OCI-LY7 (cell line): ENCODE measurements around the gene RUSC1. TPM values are rescaled to one million over a fixed set of nuclear protein-coding genes. Genes with fewer than 3 reads are reported as not detected.

ENCODE experiments used
- BruUV-seq: library from RNA; stranded (reverse); fragments of 400-500 nt; replicated peaks from 2 replicates; lab custom pipeline; 2021; lab: Mats Ljungman, UMichigan
- CTCF ChIA-PET: fragments of 300-600 bp; sonication (Branson Sonifier 250); formaldehyde crosslinking; loops from one replicate; lab custom pipeline; 2022; ENCODE audit warnings: antibody characterized with exemption; ENCODE audit not compliant: unreplicated experiment; lab: Charles Lee
- POLR2A ChIA-PET: fragments of 300-600 bp; sonication (Branson Sonifier 250); formaldehyde crosslinking; loops from one replicate; lab custom pipeline; 2022; ENCODE audit warnings: antibody characterized with exemption; lab: Charles Lee
- DNase-seq: peaks from one replicate; pipeline ENCODE4 v3.0.0-alpha.2; 2015; ENCODE audit warnings: low spot score
- H2AFZ ChIP-seq: fragments of 200-600 bp; sonication (generic), shearing (Covaris generic); 2 replicates; pipeline ENCODE4 v1.6.1; 2014; ENCODE audit warnings: mild to moderate bottlenecking, antibody characterized with exemption, low read length, moderate library complexity
- H3K27ac ChIP-seq: fragments of 200-600 bp; sonication (generic); 2 replicates; pipeline ENCODE4 v1.5.1; 2014; ENCODE audit warnings: mixed run types, low read depth, mild to moderate bottlenecking, moderate library complexity, low read length, inconsistent platforms; ENCODE audit not compliant: poor library complexity, severe bottlenecking
- H3K36me3 ChIP-seq: fragments of 200-600 bp; sonication (generic); 2 replicates; pipeline ENCODE4 v1.6.1; 2014; ENCODE audit warnings: mild to moderate bottlenecking, antibody characterized with exemption, low read length, moderate library complexity, mixed read lengths; ENCODE audit not compliant: insufficient read depth
- H3K4me1 ChIP-seq: fragments of 200-600 bp; sonication (generic); 2 replicates; pipeline ENCODE4 v1.5.1; 2014; ENCODE audit warnings: mild to moderate bottlenecking, low read length; ENCODE audit not compliant: insufficient read depth, poor library complexity, severe bottlenecking
- H3K4me2 ChIP-seq: fragments of 200-600 bp; sonication (generic); 2 replicates; pipeline ENCODE4 v1.6.1; 2014; ENCODE audit warnings: mild to moderate bottlenecking, low read length
- H3K4me3 ChIP-seq: fragments of 200-600 bp; sonication (generic); 2 replicates; pipeline ENCODE4 v1.5.1; 2014; ENCODE audit warnings: mild to moderate bottlenecking, low read depth, low read length; ENCODE audit not compliant: poor library complexity, severe bottlenecking
- H3K79me2 ChIP-seq: fragments of 200-600 bp; sonication (generic); 2 replicates; pipeline ENCODE4 v1.6.1; 2016; ENCODE audit warnings: low read depth, mild to moderate bottlenecking, low read length, moderate library complexity, mixed read lengths; ENCODE audit not compliant: insufficient read depth
- H3K9me2 ChIP-seq: fragments of 200-600 bp; sonication (generic); 2 replicates; pipeline ENCODE4 v1.6.1; 2016; ENCODE audit warnings: mild to moderate bottlenecking, low read length, mixed read lengths; ENCODE audit not compliant: insufficient read depth
- H3K9me3 ChIP-seq: fragments of 200-600 bp; sonication (generic); 2 replicates; pipeline ENCODE4 v1.6.1; 2014; ENCODE audit warnings: mild to moderate bottlenecking, mixed run types, low read length, mixed read lengths
- H4K20me1 ChIP-seq: fragments of 200-600 bp; sonication (generic); 2 replicates; pipeline ENCODE4 v1.6.1; 2014; ENCODE audit warnings: mild to moderate bottlenecking, antibody characterized with exemption, low read length, moderate library complexity, mixed read lengths; ENCODE audit not compliant: insufficient read depth
- CTCF ChIP-seq: fragments of 200-600 bp; sonication (generic); conservative IDR thresholded peaks from 2 replicates; pipeline ENCODE4 v1.5.1; 2014; ENCODE audit warnings: mild to moderate bottlenecking, antibody characterized with exemption, low read length, moderate library complexity, mixed read lengths
- EZH2phosphoT487 ChIP-seq: fragments of 200-600 bp; sonication (generic); IDR thresholded peaks from 2 replicates; pipeline ENCODE4 v1.6.1; 2018; ENCODE audit warnings: low read depth, borderline replicate concordance, mild to moderate bottlenecking, mixed run types, antibody characterized with exemption, low read length, moderate library complexity, mixed read lengths
- intact Hi-C: fragments of 100-400 bp; cut with micrococcal nuclease; formaldehyde crosslinking; loops from one replicate; pipeline ENCODE4 v1.10.0; 2022; ENCODE audit not compliant: unreplicated experiment
- total RNA-seq, 2 experiments: library from RNA; depleted of rRNA in 1 of 2; stranded (reverse); fragments of >200 nt in 1 of 2; shearing (Covaris generic) in 1 of 2; gene quantifications; 2 replicates each; pipeline ENCODE4 v1.2.3, GENCODE V29; 2014 to 2022

Gene RUSC1
- total RNA-seq, 2 experiments from 2014 or later = 15.1 to 25.6 TPM

GRCh38 chr1:155352631-155353030 is 31.9 kb downstream of the RUSC1 start:
- no peaks in the 10 kb centered on the region for H4K20me1 ChIP-seq
- CTCF ChIA-PET = no interaction called here
- BruUV-seq = no TSS peak
- H3K27ac ChIP-seq = no peak overlapping the region
- intact Hi-C loops = no loop called here
- H3K9me3 ChIP-seq = no peaks in the 10 kb centered on the region
- TF ChIP-seq EZH2phosphoT487 (no peak), CTCF (no peak)
- no peak overlapping the region for H3K4me3 ChIP-seq
- H3K36me3 ChIP-seq = peaks cover 87% of the 10 kb centered on the region
- H3K79me2 ChIP-seq = no peaks in the 10 kb centered on the region
- POLR2A ChIA-PET = interaction anchor here (0.6 to 1.0 kb wide), 3 partner anchors 8 to 13 kb away, joined by 3 to 7 read pairs (median 3); no protein-coding TSS in a partner anchor
- H3K4me1 ChIP-seq = no peaks in the 10 kb centered on the region
- H2AFZ ChIP-seq = no peak overlapping the region
- no peak for DNase-seq
- no peak overlapping the region for H3K4me2 ChIP-seq
- no peaks in the 10 kb centered on the region for H3K9me2 ChIP-seq

- ChIA-PET POLR2A (interaction anchor here (1.0 kb wide), 1 partner anchor 22 kb away, joined by 3 read pairs; no protein-coding TSS in a partner anchor), CTCF (no interaction called here)
- no peak overlapping the region for H3K27ac ChIP-seq
- no peak for DNase-seq
- no peaks in the 10 kb centered on the region for H3K79me2 ChIP-seq
- no peaks in the 10 kb centered on the region for H3K4me1 ChIP-seq
- H3K4me2 ChIP-seq = no peak overlapping the region
- no peak overlapping the region for H2AFZ ChIP-seq
- intact Hi-C loops = no loop called here
- H3K9me2 ChIP-seq = no peaks in the 10 kb centered on the region
- no peak for TF ChIP-seq EZH2phosphoT487
- TF ChIP-seq CTCF = no peak
- H3K4me3 ChIP-seq = no peak overlapping the region
- no peaks in the 10 kb centered on the region for H3K9me3 ChIP-seq
- H3K36me3 ChIP-seq = peaks cover 53% of the 10 kb centered on the region
- BruUV-seq = no TSS peak
- no peaks in the 10 kb centered on the region for H4K20me1 ChIP-seq
Observed at GRCh38 chr1:155360051-155360450, 39.4 kb downstream of the RUSC1 start.

- ChIA-PET POLR2A (interaction anchor here (0.5 to 0.6 kb wide), 2 partner anchors 29 to 48 kb away, joined by 3 to 6 read pairs; no protein-coding TSS in a partner anchor), CTCF (no interaction called here)
- Histone ChIP-seq H3K4me3 (no peak overlapping the region), H3K79me2 (no peaks in the 10 kb centered on the region), H3K27ac (no peak overlapping the region), H3K9me3 (no peaks in the 10 kb centered on the region), H3K36me3 (peaks cover 81% of the 10 kb centered on the region), H3K9me2 (no peaks in the 10 kb centered on the region), H2AFZ (no peak overlapping the region), H3K4me1 (peaks cover 8% of the 10 kb centered on the region), H4K20me1 (no peaks in the 10 kb centered on the region), H3K4me2 (no peak overlapping the region)
- intact Hi-C loops = no loop called here
- DNase-seq = no peak
- TF ChIP-seq EZH2phosphoT487 (no peak), CTCF (no peak)
- no TSS peak for BruUV-seq
Observed at GRCh38 chr1:155379180-155379579, 58.5 kb downstream of the RUSC1 start.
